ENCODE results near the gene GALNT14. TPM values are rescaled to one million over a fixed set of nuclear protein-coding genes. Genes with fewer than 3 reads are reported as not detected.

Gene GALNT14
- total RNA-seq, 1 experiment from 2014 or later = 6.0 TPM

DNA sequence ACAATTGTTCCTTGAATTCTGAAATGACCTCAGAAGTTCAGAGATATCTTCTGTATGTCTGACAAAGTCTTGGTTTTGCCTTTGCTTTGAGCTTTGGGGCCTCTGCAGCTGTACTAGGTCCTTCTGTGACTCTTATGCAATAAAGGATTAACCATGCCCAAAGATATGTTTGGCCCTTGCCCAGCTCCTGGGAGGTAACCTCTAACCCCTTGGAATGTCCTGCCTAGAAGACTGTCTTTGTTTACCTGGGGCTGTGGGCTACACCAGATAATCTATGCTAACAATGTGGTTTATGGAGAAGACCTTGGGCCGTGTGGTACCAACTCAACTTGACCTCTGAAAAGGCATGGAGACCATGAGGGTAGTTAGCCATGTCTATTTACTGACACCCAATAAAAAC is 190.1 kb downstream of the GALNT14 start:
- H3K9me3 Mint-ChIP-seq = peaks cover 31% of the 10 kb centered on the region
- TF ChIP-seq, protein P1, sequence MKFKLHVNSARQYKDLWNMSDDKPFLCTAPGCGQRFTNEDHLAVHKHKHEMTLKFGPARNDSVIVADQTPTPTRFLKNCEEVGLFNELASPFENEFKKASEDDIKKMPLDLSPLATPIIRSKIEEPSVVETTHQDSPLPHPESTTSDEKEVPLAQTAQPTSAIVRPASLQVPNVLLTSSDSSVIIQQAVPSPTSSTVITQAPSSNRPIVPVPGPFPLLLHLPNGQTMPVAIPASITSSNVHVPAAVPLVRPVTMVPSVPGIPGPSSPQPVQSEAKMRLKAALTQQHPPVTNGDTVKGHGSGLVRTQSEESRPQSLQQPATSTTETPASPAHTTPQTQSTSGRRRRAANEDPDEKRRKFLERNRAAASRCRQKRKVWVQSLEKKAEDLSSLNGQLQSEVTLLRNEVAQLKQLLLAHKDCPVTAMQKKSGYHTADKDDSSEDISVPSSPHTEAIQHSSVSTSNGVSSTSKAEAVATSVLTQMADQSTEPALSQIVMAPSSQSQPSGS (CRISPR knock-in tag; IDR thresholded peaks at IDR 0.05; ENCODE audit: borderline replicate concordance, low read depth) = no peak
- TF ChIP-seq CBFB (CRISPR knock-in tag; IDR thresholded peaks at IDR 0.05; ENCODE audit: low read depth) = no peak
- no peak for TF ChIP-seq FOXJ3 (CRISPR knock-in tag; IDR thresholded peaks at IDR 0.05; ENCODE audit: borderline replicate concordance)
- no peak for TF ChIP-seq ZNF138 (CRISPR knock-in tag; conservative IDR thresholded peaks at IDR 0.05)
- TF ChIP-seq CREB1 (CRISPR knock-in tag; IDR thresholded peaks at IDR 0.05) = no peak
- TF ChIP-seq ZNF423 (CRISPR knock-in tag; IDR thresholded peaks at IDR 0.05) = no peak
- TF ChIP-seq, protein P2, sequence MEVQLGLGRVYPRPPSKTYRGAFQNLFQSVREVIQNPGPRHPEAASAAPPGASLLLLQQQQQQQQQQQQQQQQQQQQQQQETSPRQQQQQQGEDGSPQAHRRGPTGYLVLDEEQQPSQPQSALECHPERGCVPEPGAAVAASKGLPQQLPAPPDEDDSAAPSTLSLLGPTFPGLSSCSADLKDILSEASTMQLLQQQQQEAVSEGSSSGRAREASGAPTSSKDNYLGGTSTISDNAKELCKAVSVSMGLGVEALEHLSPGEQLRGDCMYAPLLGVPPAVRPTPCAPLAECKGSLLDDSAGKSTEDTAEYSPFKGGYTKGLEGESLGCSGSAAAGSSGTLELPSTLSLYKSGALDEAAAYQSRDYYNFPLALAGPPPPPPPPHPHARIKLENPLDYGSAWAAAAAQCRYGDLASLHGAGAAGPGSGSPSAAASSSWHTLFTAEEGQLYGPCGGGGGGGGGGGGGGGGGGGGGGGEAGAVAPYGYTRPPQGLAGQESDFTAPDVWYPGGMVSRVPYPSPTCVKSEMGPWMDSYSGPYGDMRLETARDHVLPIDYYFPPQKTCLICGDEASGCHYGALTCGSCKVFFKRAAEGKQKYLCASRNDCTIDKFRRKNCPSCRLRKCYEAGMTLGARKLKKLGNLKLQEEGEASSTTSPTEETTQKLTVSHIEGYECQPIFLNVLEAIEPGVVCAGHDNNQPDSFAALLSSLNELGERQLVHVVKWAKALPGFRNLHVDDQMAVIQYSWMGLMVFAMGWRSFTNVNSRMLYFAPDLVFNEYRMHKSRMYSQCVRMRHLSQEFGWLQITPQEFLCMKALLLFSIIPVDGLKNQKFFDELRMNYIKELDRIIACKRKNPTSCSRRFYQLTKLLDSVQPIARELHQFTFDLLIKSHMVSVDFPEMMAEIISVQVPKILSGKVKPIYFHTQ (CRISPR knock-in tag; IDR thresholded peaks at IDR 0.05) = no peak
- TF ChIP-seq JAZF1 (CRISPR knock-in tag; IDR thresholded peaks at IDR 0.05) = no peak
- no peak for TF ChIP-seq FOXK1 (CRISPR knock-in tag; IDR thresholded peaks at IDR 0.05)
- TF ChIP-seq TEAD1 (CRISPR knock-in tag; IDR thresholded peaks at IDR 0.05) = no peak
- TF ChIP-seq CREM (CRISPR knock-in tag; IDR thresholded peaks at IDR 0.05) = no peak
- no peak for TF ChIP-seq ZNF219 (CRISPR knock-in tag; IDR thresholded peaks at IDR 0.05; ENCODE audit: borderline replicate concordance)
- no peak for TF ChIP-seq HMGA2 (CRISPR knock-in tag; IDR thresholded peaks at IDR 0.05)
- no peak for TF ChIP-seq USF2 (CRISPR knock-in tag; IDR thresholded peaks at IDR 0.05)
- TF ChIP-seq, protein P3, sequence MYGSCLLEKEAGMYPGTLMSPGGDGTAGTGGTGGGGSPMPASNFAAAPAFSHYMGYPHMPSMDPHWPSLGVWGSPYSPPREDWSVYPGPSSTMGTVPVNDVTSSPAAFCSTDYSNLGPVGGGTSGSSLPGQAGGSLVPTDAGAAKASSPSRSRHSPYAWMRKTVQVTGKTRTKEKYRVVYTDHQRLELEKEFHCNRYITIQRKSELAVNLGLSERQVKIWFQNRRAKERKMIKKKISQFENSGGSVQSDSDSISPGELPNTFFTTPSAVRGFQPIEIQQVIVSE (CRISPR knock-in tag; IDR thresholded peaks at IDR 0.05; ENCODE audit: borderline replicate concordance) = no peak
- no peak for TF ChIP-seq ZNF396 (CRISPR knock-in tag; IDR thresholded peaks at IDR 0.05; ENCODE audit: borderline replicate concordance)
- ATAC-seq (no peak), DNase-seq (ENCODE audit: low spot score) (no peak)
- POLR2A ChIA-PET = no interaction called here
- no peaks in the 10 kb centered on the region; the same call in 1 of the 2 replicates for H3K27me3 Mint-ChIP-seq (ENCODE audit: low read depth)
- H3K36me3 Mint-ChIP-seq = peaks cover 10% of the 10 kb centered on the region
- no peak overlapping the region for H3K4me3 Mint-ChIP-seq
- H3K4me1 Mint-ChIP-seq = no peaks in the 10 kb centered on the region
- CTCF ChIA-PET = no interaction called here
- no peak overlapping the region for H3K27ac Mint-ChIP-seq

DNA sequence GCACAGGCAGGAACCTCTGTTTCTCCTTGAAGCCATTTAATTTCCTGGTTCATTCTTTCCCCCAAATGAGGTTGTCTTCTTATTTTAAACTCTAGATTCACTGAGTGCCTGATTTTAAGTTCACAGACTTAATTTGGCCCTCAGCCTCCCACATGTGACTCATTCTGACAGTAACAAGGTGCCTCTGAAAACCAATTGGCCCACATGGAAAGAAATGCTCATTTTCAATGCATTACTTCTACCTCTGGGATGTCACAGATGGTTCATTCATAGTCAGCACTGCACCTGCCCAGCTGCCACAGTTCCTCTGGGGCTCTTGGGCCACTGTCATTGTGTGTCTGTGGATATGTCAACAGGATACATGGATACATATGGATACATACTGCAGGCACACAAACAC is 190.6 kb downstream of the GALNT14 start:
- CTCF ChIA-PET = no interaction called here
- POLR2A ChIA-PET = no interaction called here
- Mint-ChIP-seq H3K4me1 (peaks cover 2% of the 10 kb centered on the region), H3K36me3 (peaks cover 10% of the 10 kb centered on the region), H3K4me3 (no peak overlapping the region), H3K9me3 (peaks cover 31% of the 10 kb centered on the region), H3K27me3 (ENCODE audit: low read depth) (no peaks in the 10 kb centered on the region), H3K27ac (no peak overlapping the region)
- no peak for ATAC-seq
- DNase-seq (ENCODE audit: low spot score) = no peak
- TF ChIP-seq FOXP4 (CRISPR knock-in tag; IDR thresholded peaks at IDR 0.05) = no peak
